Measurements from ENCODE around the gene RBM39.

RBM39 gene

GRCh38 chr20:35665949-35666288 lies 76.1 kb downstream of the RBM39 start:
- DNase-seq, result no peak

- peak; percentile 82 to 95 (median 90) for DNase-seq
Observed at GRCh38 chr20:35664466-35665206, 77.4 kb downstream of the RBM39 start, which contains the start of the genes CPNE1 and RBM12. Gene CPNE1, minus strand, starts transcription at chr20:35664900. Its CDS starts 31,977 bp downstream, at chr20:35632923. Gene RBM12, minus strand, starts transcription at chr20:35664900. Its CDS starts 9,578 bp downstream, at chr20:35655322.

- DNase-seq, result peak; percentile 33 to 80 (median 60)
Observed at GRCh38 chr20:35663516-35664465, 78.3 kb downstream of the RBM39 start.

- peak in 1 of 5 experiments; percentile 53 for DNase-seq
Observed at GRCh38 chr20:35662551-35662950, 79.5 kb downstream of the RBM39 start.

- no peak for DNase-seq
Observed at GRCh38 chr20:35661908-35662307, 80.2 kb downstream of the RBM39 start.

GRCh38 chr20:35661053-35661452 lies 81.0 kb downstream of the RBM39 start:
- DNase-seq, result peak in 1 of 5 experiments; percentile 22

GRCh38 chr20:35660122-35660937 lies 81.7 kb downstream of the RBM39 start:
- peak in 1 of 5 experiments; percentile 16 for DNase-seq

- DNase-seq, result peak in 1 of 5 experiments; percentile 32
Observed at GRCh38 chr20:35657271-35657670, 84.8 kb downstream of the RBM39 start.

GRCh38 chr20:35654415-35654814 lies 87.6 kb downstream of the RBM39 start:
- no peak for DNase-seq

GRCh38 chr20:35653893-35654292 lies 88.2 kb downstream of the RBM39 start:
- DNase-seq, result no peak
